MM.1S (cell line): Measurements from ENCODE around the gene KDM4E.

ENCODE experiments used
- EZH2 ChIP-seq: fragments of 300-600 bp; sonication (generic); optimal IDR thresholded peaks from 2 replicates; pipeline ENCODE3; 2017; ENCODE audit warnings: low read depth, mild to moderate bottlenecking, antibody characterized with exemption, low read length, mixed read lengths
- EZH2phosphoT487 ChIP-seq: fragments of 300-600 bp; sonication (generic); IDR thresholded peaks from 2 replicates; pipeline ENCODE4 v1.6.1; 2018; ENCODE audit warnings: antibody characterized with exemption, low read length
- TF ChIP-seq, protein P1 (sequence below): fragments of 300-600 bp; sonication (generic); IDR thresholded peaks from 2 replicates; pipeline ENCODE4 v1.5.1; 2016; ENCODE audit warnings: antibody characterized with exemption, low read length, mixed read lengths

GRCh38 chr11:95057959-95058358, 32.9 kb downstream of the KDM4E start:
- TF ChIP-seq EZH2 (no peak), EZH2phosphoT487 (no peak)
- TF ChIP-seq, protein P1, sequence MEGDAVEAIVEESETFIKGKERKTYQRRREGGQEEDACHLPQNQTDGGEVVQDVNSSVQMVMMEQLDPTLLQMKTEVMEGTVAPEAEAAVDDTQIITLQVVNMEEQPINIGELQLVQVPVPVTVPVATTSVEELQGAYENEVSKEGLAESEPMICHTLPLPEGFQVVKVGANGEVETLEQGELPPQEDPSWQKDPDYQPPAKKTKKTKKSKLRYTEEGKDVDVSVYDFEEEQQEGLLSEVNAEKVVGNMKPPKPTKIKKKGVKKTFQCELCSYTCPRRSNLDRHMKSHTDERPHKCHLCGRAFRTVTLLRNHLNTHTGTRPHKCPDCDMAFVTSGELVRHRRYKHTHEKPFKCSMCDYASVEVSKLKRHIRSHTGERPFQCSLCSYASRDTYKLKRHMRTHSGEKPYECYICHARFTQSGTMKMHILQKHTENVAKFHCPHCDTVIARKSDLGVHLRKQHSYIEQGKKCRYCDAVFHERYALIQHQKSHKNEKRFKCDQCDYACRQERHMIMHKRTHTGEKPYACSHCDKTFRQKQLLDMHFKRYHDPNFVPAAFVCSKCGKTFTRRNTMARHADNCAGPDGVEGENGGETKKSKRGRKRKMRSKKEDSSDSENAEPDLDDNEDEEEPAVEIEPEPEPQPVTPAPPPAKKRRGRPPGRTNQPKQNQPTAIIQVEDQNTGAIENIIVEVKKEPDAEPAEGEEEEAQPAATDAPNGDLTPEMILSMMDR, result no peak
